Ramos (cell line): ENCODE measurements around the gene ABCF2.

ENCODE experiments used
- in situ Hi-C: fragments of 300-500 bp; cut with MboI; formaldehyde crosslinking; loops from one replicate; pipeline ENCODE4 v1.14.3; 2022; ENCODE audit warnings: low sequenced_read_pairs; ENCODE audit not compliant: unreplicated experiment

Gene ABCF2

DNA sequence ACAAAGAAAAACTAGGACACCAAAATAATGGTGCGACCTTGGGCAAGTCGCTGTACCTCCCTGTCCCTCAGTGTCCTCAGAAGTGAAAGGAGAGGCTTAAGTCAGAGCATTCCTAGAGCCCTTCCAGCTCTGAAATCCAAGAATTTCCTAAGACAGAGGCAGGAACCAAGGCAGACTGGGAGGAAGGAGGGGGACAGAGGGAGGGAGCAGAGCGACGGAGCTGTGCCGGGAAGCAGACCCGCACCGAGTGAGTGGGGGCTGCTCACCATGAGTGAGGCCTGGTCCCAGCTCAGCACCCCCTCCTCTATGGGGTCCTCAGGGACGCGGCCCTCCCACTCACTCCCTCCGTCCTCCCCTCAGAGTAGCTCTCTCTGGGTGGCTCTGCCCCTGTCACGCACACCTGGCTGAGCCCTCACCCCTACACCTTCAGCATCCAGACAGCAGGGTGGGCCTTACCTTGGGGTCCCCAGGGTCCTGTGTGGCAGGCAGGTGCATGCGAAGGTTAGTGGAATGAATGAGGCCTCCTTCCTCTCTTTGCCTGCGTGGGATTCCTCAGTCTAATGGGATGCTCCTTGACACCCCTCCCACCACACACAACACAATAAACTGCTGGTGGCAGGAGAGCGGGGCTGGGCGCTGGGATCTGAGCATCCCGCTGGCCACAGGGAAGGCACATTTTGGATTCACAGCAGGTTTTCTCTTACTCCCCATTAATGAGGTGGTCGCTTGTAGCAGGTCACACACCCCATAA lies 26.1 kb upstream of the ABCF2 start:
- in situ Hi-C loops = no loop called here

DNA sequence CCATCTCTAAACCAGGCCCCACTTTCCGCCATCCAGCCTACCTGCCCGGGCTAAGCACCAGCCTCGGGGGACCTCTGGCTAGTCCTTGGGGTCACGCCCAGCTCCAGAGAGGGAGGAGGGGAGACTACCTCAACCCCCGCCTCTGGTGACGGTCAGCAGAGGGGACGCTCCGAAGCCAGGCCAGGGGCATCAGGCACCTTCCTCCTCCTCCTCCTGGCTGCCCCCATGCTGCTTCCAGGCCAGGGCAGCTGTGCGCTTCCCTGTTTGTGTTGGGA lies 25.5 kb upstream of the ABCF2 start:
- in situ Hi-C loops = no loop called here

GRCh38 chr7:151251689-151252560 lies 24.9 kb upstream of the ABCF2 start:
- in situ Hi-C loops = no loop called here

GRCh38 chr7:151251328-151251688 lies 24.3 kb upstream of the ABCF2 start:
- in situ Hi-C loops = no loop called here

DNA sequence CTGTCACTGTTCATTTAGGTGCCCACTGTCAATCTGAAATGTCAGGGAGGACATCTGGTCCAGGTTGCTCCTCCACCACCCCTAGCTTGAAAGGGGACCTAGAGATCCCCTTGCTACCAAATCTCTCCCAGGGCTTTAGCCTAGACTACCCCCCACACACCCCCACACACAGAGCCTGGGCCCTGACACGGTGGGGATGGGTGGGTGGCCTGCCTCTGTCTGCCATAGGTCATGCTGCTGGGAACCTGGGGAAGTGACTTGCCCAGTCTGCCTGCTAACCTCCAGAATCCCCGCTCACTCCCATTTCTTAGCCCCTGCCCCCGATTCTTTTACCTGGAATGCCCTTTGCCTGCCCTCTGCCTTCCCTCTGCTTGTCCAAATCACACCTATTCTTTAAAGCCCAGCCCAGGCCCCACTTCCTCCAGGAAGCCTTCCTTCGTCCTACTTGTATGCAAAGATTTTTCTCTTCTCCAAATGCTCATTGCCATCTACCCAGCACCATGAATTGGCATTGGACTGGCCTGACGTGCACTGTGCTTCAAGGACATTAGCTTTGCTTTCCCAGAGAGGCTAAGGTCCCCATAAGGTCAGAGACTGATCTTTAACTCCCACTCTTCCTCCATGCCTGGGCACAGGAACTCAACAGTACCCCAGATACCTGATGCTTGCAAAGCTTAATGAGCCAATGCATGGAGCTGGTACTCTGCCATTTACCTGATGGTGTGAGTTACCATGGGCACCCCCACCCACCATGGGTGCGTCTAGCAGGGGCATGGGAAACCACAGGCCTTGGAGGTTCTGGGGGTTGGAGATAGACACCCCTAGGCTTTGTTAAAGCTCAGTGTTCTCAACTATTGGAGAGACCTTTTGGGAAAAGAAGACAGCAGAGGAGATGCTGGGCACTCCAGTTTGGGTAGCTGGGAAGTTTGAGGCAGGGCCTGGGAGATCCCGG lies 23.5 kb upstream of the ABCF2 start:
- in situ Hi-C loops = no loop called here

GRCh38 chr7:151249732-151250072 lies 22.7 kb upstream of the ABCF2 start:
- in situ Hi-C loops = no loop called here

- in situ Hi-C loops = no loop called here
Measured at GRCh38 chr7:151249034-151249731, 22.2 kb upstream of the ABCF2 start.

DNA sequence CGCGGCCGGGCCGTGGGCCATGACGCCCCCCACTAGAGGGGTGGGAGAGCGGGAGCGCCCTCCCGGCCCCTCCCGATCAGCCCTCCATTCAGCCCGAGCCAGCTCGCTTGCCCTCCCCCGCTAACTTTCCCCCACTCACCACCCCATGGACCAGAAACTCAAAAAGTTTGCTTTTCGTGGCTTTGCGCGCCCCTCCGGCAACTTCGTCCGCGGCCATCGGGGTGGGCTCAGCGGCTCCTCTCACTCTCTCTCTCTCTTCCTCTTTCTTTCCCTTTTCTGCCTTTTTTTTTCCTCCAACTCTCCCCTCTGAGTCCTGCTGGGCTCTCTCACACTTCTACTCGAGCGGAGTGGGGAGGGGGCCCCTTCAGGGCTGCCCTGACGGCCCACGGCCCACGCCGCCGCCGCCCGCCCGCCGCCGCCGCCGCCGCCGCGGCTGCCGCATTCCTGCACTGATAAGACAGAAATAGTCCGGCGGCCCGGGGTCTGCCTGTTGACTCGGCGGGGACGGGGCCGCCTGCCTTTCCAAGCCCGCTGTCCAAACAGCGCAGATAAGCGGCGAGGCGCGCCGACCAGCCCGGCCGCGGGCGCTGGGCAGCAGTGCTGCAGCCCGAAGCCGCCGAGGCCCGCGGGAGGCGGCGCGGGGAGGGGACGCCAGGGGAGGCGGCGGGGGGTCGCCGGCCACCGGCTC lies 21.5 kb upstream of the ABCF2 start, which contains the start of gene SMARCD3:
TSS of gene SMARCD3 (minus strand) at position 349 of the 688 bp plus-strand sequence. CDS start at position 217, 132 bp downstream.
- in situ Hi-C loops = no loop called here

DNA sequence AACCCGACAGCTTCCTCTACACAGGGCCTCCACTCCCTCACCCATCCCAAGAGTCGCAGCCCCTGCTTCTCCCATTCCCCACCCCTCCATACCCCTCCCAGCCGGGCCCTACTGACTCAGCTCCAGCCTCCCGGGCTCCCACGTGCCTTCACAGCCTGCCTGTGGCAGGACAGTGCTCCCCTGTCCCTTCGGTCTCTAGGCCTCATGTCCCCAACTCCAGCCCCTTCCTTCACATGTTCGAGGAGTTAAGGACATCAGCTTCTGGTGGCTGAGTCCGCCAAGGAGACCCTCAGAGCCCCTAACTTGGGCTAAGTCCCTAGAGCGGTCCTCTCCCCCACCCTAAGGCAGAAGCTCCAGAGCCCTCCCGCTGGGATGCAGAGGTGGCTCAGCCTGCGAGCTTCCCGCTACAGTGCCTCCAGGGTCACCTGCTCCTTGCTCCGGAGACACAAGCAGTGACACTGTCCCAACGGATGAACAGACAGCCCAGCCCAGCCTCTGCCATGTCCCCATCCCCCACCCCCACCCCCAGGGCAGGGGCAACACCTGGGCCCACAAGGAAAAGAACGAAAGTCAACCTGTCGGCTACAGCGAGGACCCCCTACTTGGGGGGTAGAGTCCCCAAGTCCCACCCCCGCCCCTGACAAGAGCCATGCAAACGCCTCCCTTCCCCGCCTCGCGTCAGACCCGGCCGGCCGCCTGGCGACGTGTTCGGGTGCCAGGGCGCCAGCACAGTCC lies 20.8 kb upstream of the ABCF2 start:
- in situ Hi-C loops = no loop called here

DNA sequence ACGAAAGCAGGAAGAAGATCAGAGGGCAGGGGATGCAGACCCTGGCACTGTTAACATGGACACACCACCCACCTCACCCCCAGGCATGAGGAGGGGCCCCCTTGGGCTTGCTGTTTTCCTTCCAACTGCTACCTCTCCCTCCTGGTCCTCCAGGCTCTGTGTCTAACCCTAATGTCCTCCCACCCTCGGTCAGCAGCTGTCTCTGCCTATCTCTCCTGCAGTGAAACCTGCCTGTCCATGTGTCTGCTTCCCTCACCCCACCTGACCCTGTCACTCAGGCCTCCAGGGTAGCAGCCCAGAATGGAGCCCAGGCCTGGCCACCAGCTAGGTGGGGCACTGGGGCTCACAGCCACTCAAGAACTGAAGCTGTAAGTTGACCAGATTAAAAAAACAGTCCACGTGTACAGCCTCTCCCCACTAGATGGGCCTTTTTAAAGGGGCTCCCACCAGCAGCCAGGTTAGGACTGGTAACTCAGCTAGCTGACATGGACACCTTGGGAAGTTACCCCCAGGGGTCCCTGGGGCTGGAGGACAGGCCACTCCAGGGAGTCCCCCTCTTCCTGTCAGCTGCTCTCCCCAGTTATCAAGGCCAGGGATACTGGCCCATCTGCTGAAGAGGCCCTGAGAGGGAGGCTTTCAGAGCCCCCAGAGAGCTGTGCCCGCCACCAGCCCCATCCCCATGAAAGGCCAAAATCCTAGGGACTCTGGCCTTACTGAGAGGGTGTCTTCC lies 20.0 kb upstream of the ABCF2 start:
- in situ Hi-C loops = no loop called here

- in situ Hi-C loops = no loop called here
Measured at GRCh38 chr7:151246102-151246850, 19.3 kb upstream of the ABCF2 start.

- in situ Hi-C loops = no loop called here
Measured at GRCh38 chr7:151245360-151246101, 18.5 kb upstream of the ABCF2 start.

GRCh38 chr7:151244841-151245346 lies 17.9 kb upstream of the ABCF2 start:
- in situ Hi-C loops = no loop called here

DNA sequence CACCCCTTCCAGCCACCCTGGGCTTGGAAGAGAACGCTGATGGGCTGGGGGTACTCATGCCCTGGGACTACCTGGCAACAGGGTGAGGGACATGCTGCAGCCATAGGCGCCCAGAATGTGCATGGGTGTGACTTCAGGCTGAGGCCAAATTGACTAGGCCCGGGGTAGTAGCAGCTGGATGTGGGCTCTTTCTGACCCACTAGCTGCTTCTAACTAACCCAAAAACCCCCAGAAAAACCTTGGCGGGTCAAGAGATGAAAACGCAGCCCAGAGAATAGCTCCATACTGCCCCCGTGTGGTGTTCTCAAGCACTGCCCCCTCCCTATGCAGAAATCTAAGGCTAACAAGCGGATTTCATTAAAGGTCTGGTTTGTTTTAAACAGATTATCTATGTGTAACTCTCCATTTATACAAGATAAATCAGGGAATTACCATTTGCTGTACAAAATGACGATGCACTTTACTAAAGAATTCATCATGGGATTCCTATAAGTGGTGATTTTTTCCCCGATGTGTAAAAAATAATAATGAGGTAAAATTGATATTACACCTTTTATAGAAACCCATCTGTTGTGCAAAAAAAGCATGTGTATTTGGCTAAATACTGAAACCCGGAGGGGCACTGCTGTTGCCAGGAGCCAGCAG lies 17.3 kb upstream of the ABCF2 start:
- in situ Hi-C loops = no loop called here

DNA sequence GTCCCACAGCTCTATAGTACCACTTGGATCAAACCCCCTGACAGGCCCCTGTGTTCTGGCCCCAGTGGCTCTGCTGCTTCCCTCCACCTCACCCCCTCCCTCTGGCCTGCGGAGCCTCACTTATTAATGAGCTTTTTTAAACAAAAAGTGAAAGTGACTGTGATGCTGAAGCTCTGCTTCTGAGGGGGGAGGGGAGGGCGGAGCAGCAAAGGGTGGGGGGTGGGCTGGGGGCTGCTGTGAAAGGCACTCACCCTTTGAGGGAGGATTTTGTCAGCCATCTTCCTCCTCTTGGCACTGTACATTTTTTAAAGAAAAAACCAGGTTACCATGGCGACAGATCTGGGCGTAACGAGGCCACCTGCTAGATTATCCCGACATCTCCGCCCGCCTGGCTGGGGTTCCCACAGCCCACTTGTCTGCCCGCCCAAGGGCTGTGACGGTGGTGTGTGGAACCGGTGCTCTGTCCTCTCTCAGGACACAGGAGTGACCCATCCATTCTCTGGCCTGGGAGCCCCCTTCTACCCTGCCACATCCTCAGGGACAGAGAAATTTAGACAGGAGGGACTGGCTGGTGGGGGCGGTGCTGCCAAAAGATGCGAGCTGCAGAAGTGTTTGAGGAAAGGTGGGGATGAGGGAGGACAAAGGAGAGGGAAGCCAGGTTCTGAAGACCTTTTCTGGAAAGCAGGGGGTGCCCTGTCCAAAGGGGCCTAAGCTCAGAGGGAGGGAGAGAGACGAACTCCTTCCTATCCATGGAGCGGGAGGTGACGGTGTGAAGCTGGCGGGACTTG lies 16.6 kb upstream of the ABCF2 start:
- in situ Hi-C loops = no loop called here

- in situ Hi-C loops = no loop called here
Measured at GRCh38 chr7:151243045-151243349, 16.0 kb upstream of the ABCF2 start.
